PC-3 (cell line): Measurements from ENCODE around the gene LIN54. TPM values are rescaled to one million over a fixed set of nuclear protein-coding genes. Genes with fewer than 3 reads are reported as not detected.

Experiments
- ATAC-seq: fragments of 200-7000 bp; cut with Tn5 transposase; 2 replicates; pipeline ENCODE4 v1.9.1; 2020; ENCODE audit warnings: mild to moderate bottlenecking, moderate library complexity
- BruUV-seq: library from RNA; stranded (reverse); fragments of 400-500 nt; replicated peaks from 2 replicates; lab custom pipeline; 2021; lab: Mats Ljungman, UMichigan
- CTCF ChIA-PET: fragments of 300-600 bp; sonication (Branson Sonifier 250); formaldehyde crosslinking; loops from one replicate; lab custom pipeline; 2022; ENCODE audit warnings: antibody characterized with exemption; lab: Charles Lee
- POLR2A ChIA-PET: fragments of 300-600 bp; sonication (Branson Sonifier 250); formaldehyde crosslinking; loops from one replicate; lab custom pipeline; 2022; ENCODE audit warnings: antibody characterized with exemption; ENCODE audit not compliant: unreplicated experiment; lab: Charles Lee
- DNase-seq: peaks from one replicate; pipeline ENCODE4 v3.0.0-alpha.2; 2015
- H2AFZ ChIP-seq: fragments of 300-600 bp; sonication (generic); 2 replicates; pipeline ENCODE4 v1.6.0; 2016; ENCODE audit warnings: antibody characterized with exemption, low read length
- H3F3A ChIP-seq: fragments of 300-600 bp; sonication (generic); one replicate; pipeline ENCODE4 v1.6.0; 2017; ENCODE audit warnings: antibody characterized with exemption, low read length, control low read depth, mild to moderate bottlenecking; ENCODE audit not compliant: unreplicated experiment
- H3K27ac ChIP-seq: fragments of 300-600 bp; sonication (generic); 2 replicates; pipeline ENCODE4 v1.5.1; 2016; ENCODE audit warnings: mild to moderate bottlenecking, low read length
- H3K27me3 ChIP-seq: fragments of 300-600 bp; sonication (generic); 2 replicates; pipeline ENCODE4 v1.6.1; 2016; ENCODE audit warnings: low read length, mixed read lengths
- H3K36me3 ChIP-seq: fragments of 300-600 bp; sonication (generic); 2 replicates; pipeline ENCODE4 v1.6.1; 2016; ENCODE audit warnings: low read depth, mixed run types, low read length, mixed read lengths
- H3K4me1 ChIP-seq: fragments of 300-600 bp; sonication (generic); 2 replicates; pipeline ENCODE4 v1.5.1; 2016; ENCODE audit warnings: low read length; ENCODE audit not compliant: insufficient read depth
- H3K4me2 ChIP-seq: fragments of 300-600 bp; sonication (generic); 2 replicates; pipeline ENCODE4 v1.6.0; 2016; ENCODE audit warnings: low read length
- H3K4me3 ChIP-seq: fragments of 300-600 bp; sonication (generic); 2 replicates; pipeline ENCODE4 v1.5.1; 2016; ENCODE audit warnings: mild to moderate bottlenecking, low read length, mixed read lengths
- H3K79me2 ChIP-seq: fragments of 300-600 bp; sonication (generic); 2 replicates; pipeline ENCODE4 v1.6.1; 2017; ENCODE audit warnings: low read length, mixed read lengths
- H3K9ac ChIP-seq: fragments of 300-600 bp; sonication (generic); 2 replicates; pipeline ENCODE4 v1.6.0; 2016; ENCODE audit warnings: mild to moderate bottlenecking, low read length
- H3K9me2 ChIP-seq: fragments of 300-600 bp; sonication (generic); replicated peaks from 2 replicates; pipeline ENCODE4 v1.6.1; 2016; ENCODE audit warnings: mixed run types, low read length, mixed read lengths
- H3K9me3 ChIP-seq: fragments of 300-600 bp; sonication (generic); 2 replicates; pipeline ENCODE4 v1.6.1; 2016; ENCODE audit warnings: low read length, mixed read lengths
- H4K20me1 ChIP-seq: fragments of 300-600 bp; sonication (generic); 2 replicates; pipeline ENCODE4 v1.6.1; 2016; ENCODE audit warnings: low read length, mixed read lengths
- CTCF ChIP-seq: fragments of 300-600 bp; sonication (generic); conservative IDR thresholded peaks from 2 replicates; pipeline ENCODE4 v1.5.1; 2017; ENCODE audit warnings: antibody characterized with exemption, low read depth, mild to moderate bottlenecking, low read length
- EZH2 ChIP-seq: fragments of 300-600 bp; sonication (generic); IDR thresholded peaks from one replicate; pipeline ENCODE4 v1.6.1; 2017; ENCODE audit warnings: antibody characterized with exemption, mild to moderate bottlenecking, low read length; ENCODE audit not compliant: unreplicated experiment
- EZH2phosphoT487 ChIP-seq: fragments of 300-600 bp; sonication (generic); IDR thresholded peaks from 2 replicates; pipeline ENCODE4 v1.6.1; 2018; ENCODE audit warnings: mild to moderate bottlenecking, antibody characterized with exemption, low read length, borderline replicate concordance
- intact Hi-C: fragments of 100-400 bp; cut with micrococcal nuclease; formaldehyde crosslinking; loops from 2 replicates; pipeline ENCODE4 v1.9.0; 2023
- total RNA-seq: library from RNA; depleted of rRNA; stranded (reverse); fragments of >200 nt; gene quantifications from 2 replicates; pipeline ENCODE4 v1.2.3, GENCODE V29; 2014

The LIN54 gene
- total RNA-seq, 1 experiment from 2014 or later: 15.9 TPM

- H3K27ac ChIP-seq: peak overlapping the region; percentile 96
- DNase-seq: peak; percentile 6
- ChIA-PET CTCF (no interaction called here), POLR2A (interaction anchor here (0.6 kb wide), 2 partner anchors 394 to 466 kb away, joined by 3 to 13 read pairs; partner anchors contain the start of gene COQ2)
- peaks cover 72% of the 10 kb centered on the region for H3K79me2 ChIP-seq
- H3K27me3 ChIP-seq: no peaks in the 10 kb centered on the region
- H3K9me3 ChIP-seq: no peaks in the 10 kb centered on the region
- H2AFZ ChIP-seq: peak overlapping the region; percentile 64; the same call in 1 of the 2 replicates
- peaks cover 33% of the 10 kb centered on the region for H4K20me1 ChIP-seq
- no peak for TF ChIP-seq EZH2
- no peak for TF ChIP-seq EZH2phosphoT487
- no peak for TF ChIP-seq CTCF
- intact Hi-C loops: no loop called here
- peak overlapping the region; percentile 88 for H3K4me2 ChIP-seq
- peak overlapping the region; percentile 100 for H3K9ac ChIP-seq
- H3K4me3 ChIP-seq: peak overlapping the region; percentile 100
- peaks cover 31% of the 10 kb centered on the region for H3K4me1 ChIP-seq
- BruUV-seq: TSS peak; percentile 59
- H3F3A ChIP-seq: no peaks in the 10 kb centered on the region
- H3K9me2 ChIP-seq: no peaks in the 10 kb centered on the region
- peaks cover 20% of the 10 kb centered on the region; the same call in 1 of the 2 replicates for H3K36me3 ChIP-seq
- ATAC-seq: no peak
These were observed 120.1 kb downstream of the LIN54 start for GRCh38 chr4:82890528-82890900.

GRCh38 chr4:82889287-82889686 is 121.3 kb downstream of the LIN54 start:
- ChIA-PET CTCF (no interaction called here), POLR2A (interaction anchor here (0.6 kb wide), 1 partner anchor 367 kb away, joined by 3 read pairs; no protein-coding TSS in a partner anchor)
- Histone ChIP-seq H2AFZ (no peak overlapping the region), H3K27ac (no peak overlapping the region), H3F3A (no peaks in the 10 kb centered on the region), H3K4me1 (peaks cover 31% of the 10 kb centered on the region), H3K9me3 (no peaks in the 10 kb centered on the region), H3K27me3 (no peaks in the 10 kb centered on the region), H3K79me2 (peaks cover 76% of the 10 kb centered on the region), H3K4me3 (peak overlapping the region; percentile 100), H3K9ac (peak overlapping the region; percentile 100), H3K4me2 (peak overlapping the region; percentile 88), H4K20me1 (peaks cover 41% of the 10 kb centered on the region), H3K36me3 (peaks cover 10% of the 10 kb centered on the region; the same call in 1 of the 2 replicates), H3K9me2 (no peaks in the 10 kb centered on the region)
- TF ChIP-seq EZH2 (no peak), EZH2phosphoT487 (no peak), CTCF (no peak)
- BruUV-seq: no TSS peak
- ATAC-seq: no peak
- intact Hi-C loops: no loop called here
- no peak for DNase-seq

- Histone ChIP-seq H3K4me1 (peaks cover 24% of the 10 kb centered on the region), H3K9ac (no peak overlapping the region), H3K36me3 (no peaks in the 10 kb centered on the region; the same call in 1 of the 2 replicates), H4K20me1 (peaks cover 42% of the 10 kb centered on the region), H3K27me3 (no peaks in the 10 kb centered on the region), H3K9me3 (no peaks in the 10 kb centered on the region), H3K9me2 (no peaks in the 10 kb centered on the region), H3K4me2 (no peak overlapping the region), H3K4me3 (no peak overlapping the region), H3K27ac (no peak overlapping the region), H3K79me2 (peaks cover 94% of the 10 kb centered on the region), H2AFZ (no peak overlapping the region), H3F3A (no peaks in the 10 kb centered on the region)
- no TSS peak for BruUV-seq
- intact Hi-C loops: no loop called here
- TF ChIP-seq EZH2phosphoT487 (no peak), EZH2 (no peak), CTCF (no peak)
- no peak for DNase-seq
- ATAC-seq: no peak
- CTCF ChIA-PET: no interaction called here
- POLR2A ChIA-PET: no interaction called here
These were observed 124.3 kb downstream of the LIN54 start for GRCh38 chr4:82886147-82886942.
